ENCODE measurements around the gene DNM3. TPM values are rescaled to one million over a fixed set of nuclear protein-coding genes. Genes with fewer than 3 reads are reported as not detected.
A peak's percentile ranks its signal among the peaks of the same experiment; 100 is the strongest.

Gene DNM3
- total and polyA plus RNA-seq, 5 experiments from 2014 or later, result 0.36 to 2.3 (median 0.41) TPM

- POLR2A ChIA-PET, result no interaction called here
- peaks cover 0 to 4% (median 0%) of the 10 kb centered on the region in 5 donors for H3K27me3 Mint-ChIP-seq
- DNase-seq (no peak), ATAC-seq (no peak)
- H3K4me1 Mint-ChIP-seq, result peaks cover 0 to 34% (median 5%) of the 10 kb centered on the region in 4 donors
- H3K27ac Mint-ChIP-seq, result peak overlapping the region in 2 of 10 donors; percentile 3 to 74
- peaks cover 0 to 9% (median 6%) of the 10 kb centered on the region in 3 donors for H3K36me3 Mint-ChIP-seq
- no peak overlapping the region for H3K4me3 Mint-ChIP-seq
- H3K9me3 Mint-ChIP-seq, result peaks cover 7 to 29% (median 14%) of the 10 kb centered on the region in 9 donors
Observed at GRCh38 chr1:172344444-172344843, 503.1 kb downstream of the DNM3 start.

DNA sequence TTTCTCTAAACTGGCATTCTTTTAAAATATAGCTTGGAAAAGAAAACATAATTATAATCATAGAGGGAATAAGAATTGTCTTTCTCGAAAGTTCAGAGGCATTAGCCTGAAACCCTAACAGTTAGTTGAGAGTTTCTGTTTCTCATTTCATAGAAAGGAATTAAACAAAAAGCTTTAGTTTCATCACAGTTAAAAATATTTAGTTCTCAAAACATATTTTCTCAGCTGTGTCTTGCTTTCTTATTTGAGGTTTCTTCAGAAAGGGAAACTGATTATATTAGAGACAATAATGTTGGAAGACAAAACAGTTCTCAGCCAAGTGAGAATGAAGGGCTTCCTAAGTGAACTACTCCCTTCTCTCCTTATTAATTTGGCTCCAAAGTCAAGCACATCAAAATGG, 503.8 kb downstream of the DNM3 start:
- peaks cover 7 to 29% (median 14%) of the 10 kb centered on the region in 9 donors for H3K9me3 Mint-ChIP-seq
- POLR2A ChIA-PET, result no interaction called here
- no peak for DNase-seq
- peaks cover 0 to 34% (median 4%) of the 10 kb centered on the region in 4 donors for H3K4me1 Mint-ChIP-seq
- no peaks in the 10 kb centered on the region for H3K27me3 Mint-ChIP-seq
- H3K27ac Mint-ChIP-seq, result no peak overlapping the region
- no peak overlapping the region for H3K4me3 Mint-ChIP-seq
- H3K36me3 Mint-ChIP-seq, result peaks cover 0 to 9% (median 6%) of the 10 kb centered on the region in 3 donors
- no peak for ATAC-seq

GRCh38 chr1:172347416-172347815, 506.1 kb downstream of the DNM3 start:
- Mint-ChIP-seq H3K27me3 (no peaks in the 10 kb centered on the region), H3K4me3 (no peak overlapping the region)
- POLR2A ChIA-PET, result no interaction called here

GRCh38 chr1:172350856-172351255, 509.6 kb downstream of the DNM3 start:
- no peak overlapping the region for H3K4me3 Mint-ChIP-seq
- DNase-seq, result no peak
- POLR2A ChIA-PET, result interaction anchor here (0.5 kb wide), 1 partner anchor 30 kb away, joined by 3 read pairs; no protein-coding TSS in a partner anchor
- H3K27me3 Mint-ChIP-seq, result no peaks in the 10 kb centered on the region
- H3K36me3 Mint-ChIP-seq, result peaks cover 0 to 9% (median 6%) of the 10 kb centered on the region in 3 donors
- ATAC-seq, result no peak
- H3K9me3 Mint-ChIP-seq, result peaks cover 5 to 27% (median 14%) of the 10 kb centered on the region in 9 donors
- H3K27ac Mint-ChIP-seq, result no peak overlapping the region
- H3K4me1 Mint-ChIP-seq, result peaks cover 4 to 18% (median 7%) of the 10 kb centered on the region in 4 donors

More at GRCh38 chr1:172347416-172347815, 506.1 kb downstream of the DNM3 start:
- Mint-ChIP-seq H3K9me3 (peaks cover 7 to 29% (median 14%) of the 10 kb centered on the region in 9 donors), H3K4me1 (peaks cover 0 to 29% (median 4%) of the 10 kb centered on the region in 4 donors), H3K36me3 (peaks cover 0 to 9% (median 6%) of the 10 kb centered on the region in 3 donors), H3K27ac (no peak overlapping the region)
- DNase-seq, result no peak
- no peak for ATAC-seq

DNA sequence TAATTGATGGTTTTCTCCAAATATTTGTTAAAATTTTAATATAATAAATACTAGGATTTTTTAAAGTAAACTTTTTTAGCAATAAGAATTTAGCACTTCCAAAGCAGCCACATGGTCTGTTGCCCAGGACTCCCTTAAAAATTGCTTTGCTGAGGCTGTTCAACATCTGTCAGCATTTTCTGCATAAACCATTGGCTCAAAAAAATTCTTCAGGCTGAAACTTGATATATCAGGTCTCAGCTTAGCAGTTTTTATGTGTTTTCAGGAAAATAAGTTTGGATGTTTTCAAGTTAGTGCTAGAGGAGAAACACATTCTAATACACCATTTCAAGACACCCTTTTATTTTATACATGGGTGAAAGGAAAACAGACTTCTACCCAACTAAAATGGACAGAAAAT, 510.0 kb downstream of the DNM3 start:
- H3K27ac Mint-ChIP-seq, result no peak overlapping the region
- no peak for ATAC-seq

DNA sequence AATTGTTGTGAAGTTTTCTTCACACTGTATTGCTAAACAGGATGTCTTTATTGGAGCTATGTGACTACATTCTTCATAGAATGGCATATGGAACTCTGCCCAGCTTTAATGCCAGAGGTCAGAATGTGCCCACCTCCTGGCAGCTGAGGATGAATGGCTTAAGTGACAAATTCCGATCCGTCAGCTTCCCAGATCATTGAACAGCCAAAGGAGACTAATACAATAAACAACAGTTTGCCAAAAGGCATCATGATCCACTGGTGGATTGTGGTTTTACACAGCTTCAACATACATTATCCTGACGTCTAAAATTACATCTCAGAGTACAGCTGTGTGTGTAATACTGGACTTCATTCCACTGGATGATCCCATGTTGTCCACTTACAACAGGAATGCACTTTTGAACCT, 510.5 kb downstream of the DNM3 start:
- H3K27ac Mint-ChIP-seq, result no peak overlapping the region
- POLR2A ChIA-PET, result no interaction called here
- peaks cover 0 to 9% (median 6%) of the 10 kb centered on the region in 3 donors for H3K36me3 Mint-ChIP-seq
- no peak for DNase-seq
- peaks cover 4 to 22% (median 10%) of the 10 kb centered on the region in 4 donors for H3K4me1 Mint-ChIP-seq
- peaks cover 1 to 19% (median 12%) of the 10 kb centered on the region in 9 donors for H3K9me3 Mint-ChIP-seq
- no peak overlapping the region for H3K4me3 Mint-ChIP-seq
- no peaks in the 10 kb centered on the region for H3K27me3 Mint-ChIP-seq
- ATAC-seq, result no peak

More for the DNA sequence above, 510.0 kb downstream of the DNM3 start:
- Mint-ChIP-seq H3K4me1 (peaks cover 4 to 18% (median 7%) of the 10 kb centered on the region in 4 donors), H3K36me3 (peaks cover 0 to 9% (median 6%) of the 10 kb centered on the region in 3 donors), H3K9me3 (peaks cover 3 to 23% (median 12%) of the 10 kb centered on the region in 9 donors), H3K4me3 (no peak overlapping the region), H3K27me3 (no peaks in the 10 kb centered on the region)
- POLR2A ChIA-PET, result no interaction called here
- no peak for DNase-seq

GRCh38 chr1:172352435-172352834, 511.1 kb downstream of the DNM3 start:
- peaks cover 0 to 2% (median under 1%) of the 10 kb centered on the region in 3 donors for H3K36me3 Mint-ChIP-seq
- H3K27ac Mint-ChIP-seq, result peak overlapping the region in 1 of 10 donors; percentile 36
- H3K27me3 Mint-ChIP-seq, result no peaks in the 10 kb centered on the region
- H3K4me1 Mint-ChIP-seq, result peaks cover 4 to 29% (median 16%) of the 10 kb centered on the region in 4 donors
- no peak overlapping the region for H3K4me3 Mint-ChIP-seq
- POLR2A ChIA-PET, result no interaction called here
- no peak for ATAC-seq
- no peak for DNase-seq
- peaks cover 1 to 12% (median 5%) of the 10 kb centered on the region in 9 donors for H3K9me3 Mint-ChIP-seq

GRCh38 chr1:172354291-172355274, 513.3 kb downstream of the DNM3 start:
- Mint-ChIP-seq H3K27me3 (no peaks in the 10 kb centered on the region), H3K4me3 (no peak overlapping the region), H3K27ac (peak overlapping the region in 4 of 10 donors; percentile 3 to 69 (median 64)), H3K4me1 (peaks cover 14 to 50% (median 37%) of the 10 kb centered on the region in 4 donors), H3K36me3 (no peaks in the 10 kb centered on the region), H3K9me3 (no peaks in the 10 kb centered on the region)
- DNase-seq (no peak), ATAC-seq (no peak)
- POLR2A ChIA-PET, result interaction anchor here (1.6 kb wide), 1 partner anchor 26 kb away, joined by 4 read pairs; no protein-coding TSS in a partner anchor

GRCh38 chr1:172356620-172357019, 515.3 kb downstream of the DNM3 start:
- DNase-seq, result no peak
- ATAC-seq, result no peak
- H3K9me3 Mint-ChIP-seq, result no peaks in the 10 kb centered on the region
- H3K36me3 Mint-ChIP-seq, result no peaks in the 10 kb centered on the region
- peak overlapping the region in 6 of 10 donors; percentile 10 to 88 (median 42) for H3K27ac Mint-ChIP-seq
- H3K27me3 Mint-ChIP-seq, result no peaks in the 10 kb centered on the region
- POLR2A ChIA-PET, result no interaction called here
- H3K4me3 Mint-ChIP-seq, result peak overlapping the region in 1 of 10 donors; percentile 28
- H3K4me1 Mint-ChIP-seq, result peaks cover 17 to 53% (median 46%) of the 10 kb centered on the region in 4 donors

DNA sequence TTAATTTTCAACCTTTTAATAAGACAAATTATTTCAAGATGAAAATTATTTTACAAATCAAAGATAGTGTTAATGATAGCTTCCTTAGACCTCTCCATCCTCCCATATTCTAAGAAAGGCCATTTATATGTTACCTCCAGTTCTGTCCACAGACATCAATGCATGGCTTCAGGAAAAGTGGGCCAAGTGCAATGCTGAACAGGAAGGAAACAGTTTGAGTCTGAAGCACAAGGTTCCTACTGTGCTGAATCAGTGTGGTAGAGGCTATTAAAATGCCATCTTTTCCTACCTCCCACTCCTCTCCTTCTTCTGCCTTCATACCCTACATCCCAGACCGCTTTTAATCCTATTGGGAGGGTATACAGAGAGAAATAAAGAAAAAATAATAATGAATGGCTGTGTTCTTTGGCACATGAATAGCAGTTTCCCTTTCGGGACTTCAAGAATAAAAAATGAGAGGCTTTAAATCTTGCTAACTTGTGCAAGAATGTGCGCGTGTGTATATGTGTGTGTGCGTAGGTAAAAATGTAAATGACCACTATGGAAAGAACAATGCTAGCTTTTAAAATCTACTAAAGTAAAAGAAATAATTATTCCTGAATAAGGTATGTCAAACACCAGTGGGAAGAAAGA, 516.6 kb downstream of the DNM3 start:
- DNase-seq (no peak), ATAC-seq (peak; percentile 37 to 46)
- Mint-ChIP-seq H3K27ac (peak overlapping the region; percentile 4 to 94 (median 82)), H3K4me1 (peaks cover 17 to 46% (median 43%) of the 10 kb centered on the region in 4 donors), H3K27me3 (no peaks in the 10 kb centered on the region), H3K4me3 (peak overlapping the region; percentile 38 to 75 (median 66)), H3K9me3 (no peaks in the 10 kb centered on the region), H3K36me3 (no peaks in the 10 kb centered on the region)
- POLR2A ChIA-PET, result interaction anchor here (0.7 to 2.1 kb wide), 6 partner anchors 23 to 63 kb away, joined by 3 to 11 read pairs (median 6); partner anchors contain the start of gene C1orf105

- no peak for ATAC-seq
- no peak for DNase-seq
- peak overlapping the region in 7 of 10 donors; percentile 8 to 73 (median 27) for H3K4me3 Mint-ChIP-seq
- POLR2A ChIA-PET, result interaction anchor here (1.2 to 2.1 kb wide), 3 partner anchors 21 to 40 kb away, joined by 3 to 11 read pairs (median 6); no protein-coding TSS in a partner anchor
- H3K9me3 Mint-ChIP-seq, result no peaks in the 10 kb centered on the region
- peak overlapping the region in 8 of 10 donors; percentile 15 to 94 (median 78) for H3K27ac Mint-ChIP-seq
- H3K27me3 Mint-ChIP-seq, result no peaks in the 10 kb centered on the region
- peaks cover 13 to 42% (median 37%) of the 10 kb centered on the region in 4 donors for H3K4me1 Mint-ChIP-seq
- H3K36me3 Mint-ChIP-seq, result no peaks in the 10 kb centered on the region
Observed at GRCh38 chr1:172359491-172359999, 518.2 kb downstream of the DNM3 start.

DNA sequence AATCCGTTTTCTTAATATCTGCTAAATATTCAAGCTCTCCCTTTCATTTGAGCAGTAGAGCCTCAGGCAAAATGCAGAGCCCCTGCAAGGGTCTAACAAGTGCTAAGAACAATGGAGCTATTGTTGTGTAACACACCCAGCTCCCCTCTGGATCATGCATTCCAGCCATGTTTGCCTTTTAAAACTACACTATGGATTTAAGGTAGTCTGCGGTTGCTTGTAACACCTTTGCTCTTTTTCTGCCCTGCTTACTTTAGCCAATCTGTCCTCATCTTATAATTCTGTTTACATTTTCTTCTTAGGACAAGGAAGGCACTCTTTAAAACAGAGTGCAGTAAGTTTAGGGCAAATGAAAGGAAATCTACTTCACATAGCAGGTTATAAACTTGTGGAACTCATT, 519.2 kb downstream of the DNM3 start:
- H3K27ac Mint-ChIP-seq, result peak overlapping the region in 4 of 10 donors; percentile 16 to 88 (median 52)
- H3K9me3 Mint-ChIP-seq, result no peaks in the 10 kb centered on the region
- ATAC-seq (no peak), DNase-seq (no peak)
- peaks cover 13 to 40% (median 36%) of the 10 kb centered on the region in 4 donors for H3K4me1 Mint-ChIP-seq
- H3K4me3 Mint-ChIP-seq, result no peak overlapping the region
- POLR2A ChIA-PET, result interaction anchor here (0.7 to 0.8 kb wide), 2 partner anchors 11 to 20 kb away, joined by 3 read pairs; no protein-coding TSS in a partner anchor
- H3K36me3 Mint-ChIP-seq, result no peaks in the 10 kb centered on the region
- no peaks in the 10 kb centered on the region for H3K27me3 Mint-ChIP-seq
